SK-N-SH treated with all-trans-retinoic acid at 6 μM for 48 hours (cell line): ENCODE results near the gene SLC50A1.

ENCODE experiments used
- ATAC-seq: fragments of 200-7000 bp; cut with Tn5 transposase; 3 replicates; pipeline ENCODE4 v1.9.1; 2020; ENCODE audit warnings: mild to moderate bottlenecking, moderate library complexity
- ARNTL ChIP-seq: fragments of 450-650 bp; formaldehyde crosslinking; IDR thresholded peaks from 2 replicates; pipeline ENCODE4 v1.5.0; 2020; ENCODE audit warnings: low read depth, mild to moderate bottlenecking, moderate library complexity, borderline replicate concordance
- BACH2 ChIP-seq: fragments of 250-450 bp; sonication (Bioruptor Pico); IDR thresholded peaks from 2 replicates; pipeline ENCODE4 v1.9.0; 2021; ENCODE audit warnings: mild to moderate bottlenecking, borderline replicate concordance
- CSRNP3 ChIP-seq: fragments of 250-450 bp; sonication (Bioruptor Pico); IDR thresholded peaks from 2 replicates; pipeline ENCODE4 v1.5.1; 2021; ENCODE audit warnings: mild to moderate bottlenecking, moderate library complexity
- ESRRG ChIP-seq: fragments of 250-450 bp; sonication (Bioruptor Pico); IDR thresholded peaks from 2 replicates; pipeline ENCODE4 v1.6.1; 2021; ENCODE audit warnings: mild to moderate bottlenecking
- ISL1 ChIP-seq: fragments of 250-450 bp; sonication (Bioruptor Pico); IDR thresholded peaks from 2 replicates; pipeline ENCODE4 v2.1.2; 2022; ENCODE audit warnings: mild to moderate bottlenecking, moderate library complexity
- OSR1 ChIP-seq: fragments of 250-450 bp; sonication (Bioruptor Pico); IDR thresholded peaks from 2 replicates; pipeline ENCODE4 v1.8.0; 2022; ENCODE audit warnings: moderate library complexity, mild to moderate bottlenecking, inconsistent platforms
- PPARA ChIP-seq: fragments of 250-450 bp; sonication (Bioruptor Pico); IDR thresholded peaks from 2 replicates; pipeline ENCODE4 v1.5.0; 2020; ENCODE audit warnings: mild to moderate bottlenecking, borderline replicate concordance
- RARB ChIP-seq: fragments of 250-450 bp; sonication (Bioruptor Pico); IDR thresholded peaks from 2 replicates; pipeline ENCODE4 v1.8.0; 2021; ENCODE audit warnings: mild to moderate bottlenecking, moderate library complexity
- SNAI2 ChIP-seq: fragments of 250-450 bp; sonication (Bioruptor Pico); IDR thresholded peaks from 2 replicates; pipeline ENCODE4 v1.5.0; 2020; ENCODE audit warnings: mild to moderate bottlenecking, moderate library complexity
- TOX ChIP-seq: fragments of 250-450 bp; sonication (Bioruptor Pico); IDR thresholded peaks from 2 replicates; pipeline ENCODE4 v1.8.0; 2021; ENCODE audit warnings: mild to moderate bottlenecking, moderate library complexity, borderline replicate concordance
- TSHZ2 ChIP-seq: fragments of 250-450 bp; sonication (Bioruptor Pico); IDR thresholded peaks from 2 replicates; pipeline ENCODE4 v1.5.0; 2020; ENCODE audit warnings: mild to moderate bottlenecking, moderate library complexity
- ZC3H10 ChIP-seq: fragments of 250-450 bp; sonication (Bioruptor Pico); IDR thresholded peaks from 2 replicates; pipeline ENCODE4 v1.5.1; 2021; ENCODE audit warnings: mild to moderate bottlenecking, moderate library complexity
- ZFP3 ChIP-seq: fragments of 250-450 bp; sonication (Bioruptor Pico); IDR thresholded peaks from 2 replicates; pipeline ENCODE4 v1.5.0; 2020; ENCODE audit warnings: mild to moderate bottlenecking, moderate library complexity
- ZFP30 ChIP-seq: fragments of 450-650 bp; formaldehyde crosslinking; IDR thresholded peaks from 2 replicates; pipeline ENCODE4 v1.5.0; 2022; ENCODE audit warnings: mild to moderate bottlenecking, moderate library complexity
- ZNF565 ChIP-seq: fragments of 450-650 bp; formaldehyde crosslinking; conservative IDR thresholded peaks from 2 replicates; pipeline ENCODE4 v1.5.0; 2020; ENCODE audit warnings: low read depth, mild to moderate bottlenecking, moderate library complexity
- ZNF70 ChIP-seq: fragments of 450-650 bp; formaldehyde crosslinking; IDR thresholded peaks from 2 replicates; pipeline ENCODE4 v1.5.0; 2020; ENCODE audit warnings: mild to moderate bottlenecking, moderate library complexity
- TF ChIP-seq, protein P1 (sequence below): fragments of 250-450 bp; sonication (Bioruptor Pico); IDR thresholded peaks from 2 replicates; pipeline ENCODE4 v1.8.0; 2021; ENCODE audit warnings: low read depth, mild to moderate bottlenecking, moderate library complexity, borderline replicate concordance

Gene SLC50A1

DNA sequence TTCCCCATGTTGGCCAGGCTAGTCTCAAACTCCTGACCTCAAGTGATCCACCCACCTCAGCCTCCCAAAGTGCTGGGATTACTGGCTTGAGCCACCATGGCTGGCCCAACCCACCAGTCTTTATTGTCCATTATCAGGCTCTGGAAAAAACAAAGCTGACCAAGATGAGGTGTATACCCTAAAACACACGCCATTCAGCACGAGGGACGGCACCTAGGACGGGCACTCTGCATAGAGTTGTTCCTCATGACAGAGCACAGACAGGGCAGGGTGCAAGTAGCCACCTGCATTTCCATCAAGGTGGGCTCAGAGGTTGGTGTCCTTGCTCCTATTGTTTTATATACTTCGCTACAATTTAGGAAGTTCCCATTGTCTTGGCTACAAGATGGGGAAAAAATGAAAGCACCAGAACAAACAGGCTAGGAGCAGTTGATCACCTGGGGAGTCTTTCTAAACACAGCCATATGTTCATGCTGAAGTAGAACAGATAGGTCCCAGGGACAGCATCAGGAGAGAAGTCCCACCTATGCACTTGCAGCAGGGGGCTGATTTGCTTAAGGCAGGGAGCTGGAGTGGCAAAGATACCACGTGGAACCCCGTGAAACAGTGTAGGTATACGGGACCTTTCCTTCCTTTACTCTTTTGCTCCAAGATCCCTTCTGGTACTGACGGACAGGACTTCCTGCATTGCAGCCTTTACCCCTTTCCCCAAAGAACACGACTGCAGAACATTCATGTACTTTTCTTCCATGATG lies 33.0 kb downstream of the SLC50A1 start:
- ATAC-seq, result no peak

GRCh38 chr1:155169541-155169940 lies 33.9 kb downstream of the SLC50A1 start:
- TF ChIP-seq ZNF70 (CRISPR knock-in tag), result no peak
- no peak for TF ChIP-seq TOX (CRISPR knock-in tag)
- TF ChIP-seq, all 23 proteins: peak for 0
- ATAC-seq, result no peak

More for the DNA sequence above, 33.0 kb downstream of the SLC50A1 start:
- TF ChIP-seq, protein P1, sequence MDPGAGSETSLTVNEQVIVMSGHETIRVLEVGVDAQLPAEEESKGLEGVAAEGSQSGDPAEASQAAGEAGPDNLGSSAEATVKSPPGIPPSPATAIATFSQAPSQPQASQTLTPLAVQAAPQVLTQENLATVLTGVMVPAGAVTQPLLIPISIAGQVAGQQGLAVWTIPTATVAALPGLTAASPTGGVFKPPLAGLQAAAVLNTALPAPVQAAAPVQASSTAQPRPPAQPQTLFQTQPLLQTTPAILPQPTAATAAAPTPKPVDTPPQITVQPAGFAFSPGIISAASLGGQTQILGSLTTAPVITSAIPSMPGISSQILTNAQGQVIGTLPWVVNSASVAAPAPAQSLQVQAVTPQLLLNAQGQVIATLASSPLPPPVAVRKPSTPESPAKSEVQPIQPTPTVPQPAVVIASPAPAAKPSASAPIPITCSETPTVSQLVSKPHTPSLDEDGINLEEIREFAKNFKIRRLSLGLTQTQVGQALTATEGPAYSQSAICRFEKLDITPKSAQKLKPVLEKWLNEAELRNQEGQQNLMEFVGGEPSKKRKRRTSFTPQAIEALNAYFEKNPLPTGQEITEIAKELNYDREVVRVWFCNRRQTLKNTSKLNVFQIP, result no peak
- TF ChIP-seq OSR1 (CRISPR knock-in tag), result no peak
- TF ChIP-seq ZNF70 (CRISPR knock-in tag), result no peak
- no peak for TF ChIP-seq CSRNP3 (CRISPR knock-in tag)
- no peak for TF ChIP-seq PPARA (CRISPR knock-in tag)
- TF ChIP-seq ARNTL, result no peak
- TF ChIP-seq, all 23 proteins: peak for 0

- ATAC-seq, result no peak
- TF ChIP-seq ZC3H10 (CRISPR knock-in tag), result no peak
- TF ChIP-seq ZNF70 (CRISPR knock-in tag), result no peak
- no peak for TF ChIP-seq ISL1
- no peak for TF ChIP-seq ZNF565 (CRISPR knock-in tag)
- no peak for TF ChIP-seq RARB (CRISPR knock-in tag)
- no peak for TF ChIP-seq BACH2 (CRISPR knock-in tag)
- TF ChIP-seq, all 23 proteins: peak for 0
Measured at GRCh38 chr1:155170101-155170785, 34.6 kb downstream of the SLC50A1 start.

- TF ChIP-seq ISL1 (no peak), ZFP3 (no peak), TSHZ2 (CRISPR knock-in tag) (no peak), ZFP30 (CRISPR knock-in tag) (no peak), ZNF70 (CRISPR knock-in tag) (no peak), ESRRG (CRISPR knock-in tag) (no peak), OSR1 (CRISPR knock-in tag) (no peak), ZNF565 (CRISPR knock-in tag) (no peak), TOX (CRISPR knock-in tag) (no peak), SNAI2 (no peak), CSRNP3 (CRISPR knock-in tag) (no peak)
- TF ChIP-seq, protein P1, result no peak
- no peak for ATAC-seq
Measured at GRCh38 chr1:155170806-155171205, 35.2 kb downstream of the SLC50A1 start.
